PFSK-1 (cell line): ENCODE results near the gene POC1A.

Experiments
- FOXP2 ChIP-seq: optimal IDR thresholded peaks from 2 replicates; pipeline ENCODE3; 2011; ENCODE audit warnings: borderline replicate concordance, control low read depth, inconsistent platforms; ENCODE audit not compliant: insufficient read depth; ENCODE audit errors: extremely low read length, extremely low read depth
- POLR2AphosphoS5 ChIP-seq: IDR thresholded peaks from 2 replicates; pipeline ENCODE4 v1.6.1; 2012; ENCODE audit warnings: low read depth, mild to moderate bottlenecking, control low read depth, low read length, moderate library complexity
- REST ChIP-seq, 2 experiments: IDR thresholded peaks; 2 replicates each; pipeline versions ENCODE4 v1.6.1 to v1.8.0; 2011 to 2012; ENCODE audit warnings: low read depth in 2 of 2, low read length in 2 of 2, control low read depth in 1 of 2, inconsistent platforms in 1 of 2, mild to moderate bottlenecking in 1 of 2, moderate library complexity in 1 of 2; ENCODE audit not compliant: insufficient read depth in 1 of 2
- SIN3A ChIP-seq: IDR thresholded peaks from 2 replicates; pipeline ENCODE4 v1.6.1; 2012; ENCODE audit warnings: mild to moderate bottlenecking, low read length, moderate library complexity, borderline replicate concordance; ENCODE audit not compliant: insufficient read depth
- TAF1 ChIP-seq: IDR thresholded peaks from 2 replicates; pipeline ENCODE4 v1.6.1; 2012; ENCODE audit warnings: low read length, control low read depth, borderline replicate concordance; ENCODE audit not compliant: insufficient read depth

Gene POC1A

GRCh38 chr3:52086976-52087663, 67.1 kb downstream of the POC1A start:
- TF ChIP-seq REST (IDR thresholded peaks at IDR 0.05; ENCODE audit: insufficient read depth in 1 of 2, low read depth in 2 of 2, low read length in 2 of 2) (no peak), SIN3A (no peak), TAF1 (no peak), FOXP2 (no peak), POLR2AphosphoS5 (no peak)

GRCh38 chr3:52086461-52086860, 67.8 kb downstream of the POC1A start:
- TF ChIP-seq FOXP2 = no peak
- no peak for TF ChIP-seq TAF1
- no peak for TF ChIP-seq POLR2AphosphoS5
- TF ChIP-seq SIN3A = no peak
- TF ChIP-seq REST (IDR thresholded peaks at IDR 0.05; ENCODE audit: insufficient read depth in 1 of 2, low read depth in 2 of 2, low read length in 2 of 2) = no peak

GRCh38 chr3:52085681-52086282, 68.4 kb downstream of the POC1A start:
- TF ChIP-seq POLR2AphosphoS5 = no peak
- TF ChIP-seq REST (IDR thresholded peaks at IDR 0.05; ENCODE audit: insufficient read depth in 1 of 2, low read depth in 2 of 2, low read length in 2 of 2) = no peak
- TF ChIP-seq TAF1 = no peak
- no peak for TF ChIP-seq SIN3A
- TF ChIP-seq FOXP2 = no peak

GRCh38 chr3:52084954-52085680, 69.1 kb downstream of the POC1A start:
- no peak for TF ChIP-seq REST (IDR thresholded peaks at IDR 0.05; ENCODE audit: insufficient read depth in 1 of 2, low read depth in 2 of 2, low read length in 2 of 2)
- no peak for TF ChIP-seq TAF1
- no peak for TF ChIP-seq POLR2AphosphoS5
- no peak for TF ChIP-seq FOXP2
- TF ChIP-seq SIN3A = no peak
